NCI-H1105 (cell line): ENCODE measurements around the gene TMEM175.

Experiments
- DNase-seq: peaks from one replicate; lab custom pipeline; 2025; lab: John Stamatoyannopoulos, UW

The TMEM175 gene

GRCh38 chr4:946517-947471 is 14.5 kb downstream of the TMEM175 start:
- DNase-seq: no peak

- DNase-seq: no peak
These were observed 15.3 kb downstream of the TMEM175 start for GRCh38 chr4:947491-947971.

GRCh38 chr4:948101-948935 is 16.1 kb downstream of the TMEM175 start:
- DNase-seq: no peak

GRCh38 chr4:948936-949300 is 16.7 kb downstream of the TMEM175 start:
- DNase-seq: no peak

GRCh38 chr4:949656-950055 is 17.4 kb downstream of the TMEM175 start:
- no peak for DNase-seq

- DNase-seq: no peak
These were observed 18.1 kb downstream of the TMEM175 start for GRCh38 chr4:950136-951020.

- DNase-seq: no peak
These were observed 18.9 kb downstream of the TMEM175 start for GRCh38 chr4:951186-951585.

GRCh38 chr4:951594-952468 is 19.6 kb downstream of the TMEM175 start:
- no peak for DNase-seq

GRCh38 chr4:952881-953573 is 20.8 kb downstream of the TMEM175 start:
- no peak for DNase-seq

GRCh38 chr4:953574-953915 is 21.3 kb downstream of the TMEM175 start:
- DNase-seq: no peak

- DNase-seq: no peak
These were observed 22.2 kb downstream of the TMEM175 start for GRCh38 chr4:954211-955020.

- DNase-seq: no peak
These were observed 23.1 kb downstream of the TMEM175 start for GRCh38 chr4:955161-955921.

GRCh38 chr4:955931-956381 is 23.7 kb downstream of the TMEM175 start:
- DNase-seq: no peak

GRCh38 chr4:956531-957230 is 24.4 kb downstream of the TMEM175 start:
- no peak for DNase-seq

- no peak for DNase-seq
These were observed 24.9 kb downstream of the TMEM175 start for GRCh38 chr4:957231-957580.

- DNase-seq: no peak
These were observed 25.5 kb downstream of the TMEM175 start for GRCh38 chr4:957581-958313.

GRCh38 chr4:958314-958665 is 26.0 kb downstream of the TMEM175 start:
- no peak for DNase-seq
